WI38 (cell line): ENCODE data around the gene PLEKHA6.
A peak's percentile ranks its signal among the peaks of the same experiment; 100 is the strongest.

Experiments
- H3K4me3 ChIP-seq: 2 replicates; pipeline ENCODE4 v1.5.1; 2011; ENCODE audit warnings: low read depth, mild to moderate bottlenecking, control low read depth, low read length
- TF ChIP-seq, protein P1 (sequence below): IDR thresholded peaks from 2 replicates; pipeline ENCODE4 v1.5.1; 2012; ENCODE audit warnings: low read depth, mild to moderate bottlenecking, control low read depth, low read length

The PLEKHA6 gene

DNA sequence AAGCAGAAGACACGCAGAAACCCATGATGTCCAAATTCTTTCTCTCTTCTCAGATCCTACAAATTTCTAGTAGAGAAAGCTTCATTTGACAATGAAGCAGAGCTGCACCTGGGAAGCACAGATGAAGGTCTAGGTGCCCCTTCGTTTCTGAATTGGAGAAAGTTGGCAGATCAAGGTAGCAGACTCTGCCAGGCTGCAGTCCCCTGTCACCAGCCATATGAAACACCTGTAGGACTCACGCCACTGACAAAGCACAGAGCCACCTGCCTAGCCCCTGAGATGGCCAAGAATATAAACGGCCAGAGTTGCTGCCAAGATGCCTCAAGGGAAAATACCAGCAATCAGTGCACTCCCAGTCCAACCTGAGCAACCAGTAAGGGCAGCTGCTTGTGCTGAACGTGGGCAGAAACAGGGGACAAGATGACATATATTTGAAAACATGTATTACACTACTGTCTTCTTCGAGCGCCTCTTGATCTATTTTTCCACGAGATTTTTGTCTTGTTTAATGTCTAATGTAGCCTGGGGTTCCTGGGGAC lies 20.6 kb upstream of the PLEKHA6 start:
- H3K4me3 ChIP-seq = no peak overlapping the region
- TF ChIP-seq, protein P1, sequence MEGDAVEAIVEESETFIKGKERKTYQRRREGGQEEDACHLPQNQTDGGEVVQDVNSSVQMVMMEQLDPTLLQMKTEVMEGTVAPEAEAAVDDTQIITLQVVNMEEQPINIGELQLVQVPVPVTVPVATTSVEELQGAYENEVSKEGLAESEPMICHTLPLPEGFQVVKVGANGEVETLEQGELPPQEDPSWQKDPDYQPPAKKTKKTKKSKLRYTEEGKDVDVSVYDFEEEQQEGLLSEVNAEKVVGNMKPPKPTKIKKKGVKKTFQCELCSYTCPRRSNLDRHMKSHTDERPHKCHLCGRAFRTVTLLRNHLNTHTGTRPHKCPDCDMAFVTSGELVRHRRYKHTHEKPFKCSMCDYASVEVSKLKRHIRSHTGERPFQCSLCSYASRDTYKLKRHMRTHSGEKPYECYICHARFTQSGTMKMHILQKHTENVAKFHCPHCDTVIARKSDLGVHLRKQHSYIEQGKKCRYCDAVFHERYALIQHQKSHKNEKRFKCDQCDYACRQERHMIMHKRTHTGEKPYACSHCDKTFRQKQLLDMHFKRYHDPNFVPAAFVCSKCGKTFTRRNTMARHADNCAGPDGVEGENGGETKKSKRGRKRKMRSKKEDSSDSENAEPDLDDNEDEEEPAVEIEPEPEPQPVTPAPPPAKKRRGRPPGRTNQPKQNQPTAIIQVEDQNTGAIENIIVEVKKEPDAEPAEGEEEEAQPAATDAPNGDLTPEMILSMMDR = no peak

DNA sequence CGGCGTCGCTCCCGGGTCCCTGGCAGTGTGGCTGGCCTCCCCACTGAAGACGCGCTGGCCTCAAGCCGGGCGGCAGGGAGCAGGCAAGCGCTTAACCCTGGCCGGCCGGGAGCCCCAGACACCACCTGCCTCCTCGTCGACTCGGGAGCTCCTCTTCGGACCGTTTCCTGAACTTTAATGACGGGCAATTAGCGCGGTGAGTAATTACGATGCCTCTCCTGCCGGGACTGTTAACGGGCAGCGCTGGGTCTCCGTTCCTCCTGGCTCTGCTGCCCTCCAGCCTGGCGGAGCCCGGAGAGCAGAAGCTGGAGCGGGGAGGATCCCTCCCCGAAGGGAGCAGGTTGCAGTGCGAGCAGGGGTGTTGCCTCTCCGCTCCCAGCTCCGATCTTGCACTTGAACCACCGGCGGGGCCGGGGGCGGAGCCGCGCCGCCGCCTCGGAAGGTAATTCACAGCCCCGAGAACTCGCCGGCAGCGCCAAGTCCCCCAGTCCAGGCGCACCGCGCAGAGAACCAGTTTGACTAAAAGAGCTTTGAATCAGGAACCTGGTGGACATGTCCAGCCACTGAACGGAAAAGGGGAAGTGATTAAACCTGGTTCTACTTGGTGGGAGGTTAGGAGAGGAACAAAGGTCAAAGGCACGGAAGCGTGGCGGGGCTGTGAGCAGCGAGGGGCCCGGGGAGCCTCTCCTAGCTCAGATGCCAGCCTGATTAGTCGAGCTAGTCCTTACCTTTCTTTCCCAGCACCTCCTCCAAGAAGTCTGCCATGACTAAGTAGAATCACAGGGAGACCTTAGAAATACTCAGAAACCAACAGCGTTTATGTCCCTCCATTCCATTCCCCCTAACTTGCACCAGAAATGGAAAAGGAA lies 18.3 kb upstream of the PLEKHA6 start:
- peak overlapping the region; percentile 50 for H3K4me3 ChIP-seq
- TF ChIP-seq, protein P1 = no peak

DNA sequence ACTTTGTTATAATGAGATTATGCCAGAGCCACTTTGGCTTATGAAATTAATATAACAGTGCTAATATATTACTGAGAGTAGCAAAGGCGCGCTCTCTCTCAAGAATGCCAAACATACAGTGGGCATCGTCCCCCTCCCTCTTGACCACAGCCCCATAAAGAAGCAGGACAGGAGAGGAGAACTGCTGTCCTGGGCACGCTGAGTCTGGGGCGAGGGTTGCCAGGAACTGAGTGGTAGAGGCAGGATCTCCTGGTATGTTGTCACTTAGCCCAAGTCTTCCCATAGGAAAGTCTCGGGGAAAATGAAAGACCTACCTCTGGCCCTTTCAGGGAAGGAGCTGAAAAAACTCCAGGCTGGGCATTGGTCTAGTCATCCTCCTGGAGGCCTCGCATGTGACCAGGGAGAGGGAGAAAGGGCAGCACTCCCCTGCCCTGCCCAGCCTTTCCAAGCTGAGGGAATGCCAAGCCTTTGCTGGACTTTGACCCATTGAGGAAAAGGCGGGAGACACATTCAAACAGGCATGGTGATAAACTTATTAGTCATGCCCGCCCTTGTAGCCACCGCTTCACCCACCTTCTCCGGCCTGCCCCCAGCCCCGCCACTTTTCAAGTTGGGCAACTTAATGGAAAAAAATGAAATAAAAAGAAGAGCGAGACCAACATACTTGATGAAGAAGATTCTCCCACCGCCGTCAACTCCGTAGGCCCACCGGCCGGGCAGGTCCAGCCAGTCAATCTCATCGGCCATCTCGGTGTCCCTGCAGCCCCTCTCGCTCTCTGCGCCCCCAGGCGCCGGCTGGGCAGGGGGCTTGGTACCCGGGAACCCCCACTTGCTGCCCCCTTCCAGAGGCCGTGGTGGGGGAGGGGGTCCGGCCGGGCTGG lies 17.4 kb upstream of the PLEKHA6 start:
- H3K4me3 ChIP-seq = peak overlapping the region; percentile 50
- TF ChIP-seq, protein P1 = no peak

DNA sequence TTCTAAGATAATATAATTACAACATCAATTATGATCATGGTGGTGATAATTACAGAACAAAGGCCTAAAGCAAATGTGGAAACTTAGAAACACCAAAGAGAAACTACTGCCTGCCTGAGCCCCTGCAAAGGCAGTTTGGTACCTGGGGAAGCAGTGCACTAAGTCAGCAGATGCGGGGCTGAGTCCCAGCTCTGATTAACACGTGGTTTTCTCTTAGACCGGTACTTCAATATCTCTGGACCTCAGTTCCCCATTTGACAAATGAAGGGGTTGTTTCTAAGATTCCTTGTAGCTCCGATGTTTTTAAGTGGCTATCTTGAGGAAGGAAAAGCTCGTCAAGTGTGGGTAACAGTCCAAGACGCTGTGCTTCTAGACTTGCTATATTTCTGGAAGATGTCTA lies 16.7 kb upstream of the PLEKHA6 start:
- H3K4me3 ChIP-seq = no peak overlapping the region
- TF ChIP-seq, protein P1 = no peak

DNA sequence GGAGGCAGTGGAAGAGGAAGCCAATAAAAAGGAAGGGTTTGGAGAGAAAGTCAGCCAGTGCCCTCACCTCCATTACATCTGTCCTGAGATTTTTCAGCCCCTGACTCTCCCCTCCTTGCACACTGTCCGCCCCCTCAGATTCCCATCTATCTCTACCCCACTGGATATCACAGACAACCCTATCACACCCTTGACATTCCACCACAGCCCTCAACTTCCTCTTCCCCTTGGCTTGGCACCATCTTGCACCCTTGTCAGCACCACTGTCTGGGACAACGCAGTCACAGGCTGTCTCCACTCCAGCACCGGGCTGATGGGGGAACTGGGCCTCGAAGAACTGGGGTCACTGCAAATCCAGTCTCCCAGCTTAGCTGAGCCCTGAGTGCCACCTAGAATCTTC lies 14.2 kb upstream of the PLEKHA6 start:
- TF ChIP-seq, protein P1 = no peak
- no peak overlapping the region for H3K4me3 ChIP-seq

DNA sequence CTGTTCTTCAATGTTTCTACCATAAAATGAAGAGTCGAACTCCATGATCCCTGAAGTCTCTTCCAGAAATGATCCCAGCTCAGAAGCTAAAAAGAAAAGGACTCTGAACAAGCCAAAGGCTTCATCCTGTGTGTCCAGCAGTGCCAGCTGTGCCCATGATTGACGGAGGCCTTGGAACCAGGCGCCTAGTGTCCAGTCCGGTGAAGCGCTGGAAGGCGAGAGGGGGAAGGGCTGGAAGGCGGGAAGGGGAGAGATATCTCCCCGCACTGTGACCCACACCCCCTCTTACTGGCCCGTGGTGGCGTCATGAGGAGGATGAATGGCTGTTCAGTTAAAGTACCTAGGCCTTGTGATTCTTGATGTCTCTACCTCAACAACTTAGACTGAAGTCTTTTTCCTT lies 10.4 kb upstream of the PLEKHA6 start:
- TF ChIP-seq, protein P1 = no peak
- no peak overlapping the region for H3K4me3 ChIP-seq
